Gastroesophageal sphincter (tissue), 3 donors: ENCODE measurements around the gene GSX2.

Experiments
- POLR2A ChIP-seq, 2 donors: fragments of 450-650 bp; IDR thresholded peaks; one replicate each; pipeline ENCODE4 v1.6.1; 2017; ENCODE audit warnings: antibody characterized with exemption in 2 of 2, mild to moderate bottlenecking in 2 of 2, moderate library complexity in 1 of 2
- POLR2AphosphoS5 ChIP-seq: sonication (generic); formaldehyde crosslinking; IDR thresholded peaks from one replicate; pipeline ENCODE4 v1.6.1; 2017; ENCODE audit warnings: antibody characterized with exemption
- TF ChIP-seq, protein P1 (sequence below), 4 experiments: fragments of 200-600 bp in 2 of 4; fragments of 450-650 bp in 2 of 4; sonication (generic) in 1 of 4; IDR thresholded peaks; one replicate each; pipeline ENCODE4 v1.5.1; 2017 to 2019; ENCODE audit warnings: antibody characterized with exemption in 4 of 4, mild to moderate bottlenecking in 2 of 4, moderate library complexity in 2 of 4

DNA sequence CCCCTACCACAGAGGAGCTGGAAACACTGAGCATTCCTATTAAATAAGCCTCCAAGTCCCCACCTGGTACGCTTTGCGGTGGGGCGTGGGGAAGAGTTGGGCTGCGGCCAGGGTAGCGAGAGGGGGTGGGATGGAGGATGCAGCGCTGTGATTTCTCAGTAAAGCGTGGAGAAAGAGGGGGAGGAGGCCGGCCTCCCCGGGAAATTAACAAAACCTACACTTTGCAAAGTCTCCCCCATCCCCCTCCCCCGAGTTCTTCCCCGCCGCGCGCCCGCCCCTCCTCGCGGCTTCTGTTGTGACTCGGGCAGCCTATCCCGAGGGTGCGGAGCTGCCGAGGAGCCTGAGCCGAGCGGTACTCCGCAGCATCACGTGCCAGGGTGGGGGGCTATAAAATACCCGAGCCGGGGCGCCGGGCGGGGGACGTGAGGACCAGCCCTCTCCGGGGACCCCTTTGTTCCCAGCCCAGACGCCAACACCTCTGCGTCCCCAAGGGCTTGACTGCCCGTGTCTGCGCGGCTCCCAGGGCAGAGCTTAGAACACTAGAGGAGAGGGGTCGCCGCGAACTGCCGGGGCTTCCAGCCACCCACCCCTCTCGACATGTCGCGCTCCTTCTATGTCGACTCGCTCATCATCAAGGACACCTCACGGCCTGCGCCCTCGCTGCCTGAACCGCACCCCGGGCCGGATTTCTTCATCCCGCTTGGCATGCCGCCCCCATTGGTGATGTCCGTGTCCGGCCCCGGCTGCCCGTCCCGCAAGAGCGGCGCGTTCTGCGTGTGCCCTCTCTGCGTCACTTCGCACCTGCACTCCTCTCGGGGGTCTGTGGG is at the start of gene GSX2:
- no peak for TF ChIP-seq POLR2A (IDR thresholded peaks at IDR 0.05)
- TF ChIP-seq, protein P1, sequence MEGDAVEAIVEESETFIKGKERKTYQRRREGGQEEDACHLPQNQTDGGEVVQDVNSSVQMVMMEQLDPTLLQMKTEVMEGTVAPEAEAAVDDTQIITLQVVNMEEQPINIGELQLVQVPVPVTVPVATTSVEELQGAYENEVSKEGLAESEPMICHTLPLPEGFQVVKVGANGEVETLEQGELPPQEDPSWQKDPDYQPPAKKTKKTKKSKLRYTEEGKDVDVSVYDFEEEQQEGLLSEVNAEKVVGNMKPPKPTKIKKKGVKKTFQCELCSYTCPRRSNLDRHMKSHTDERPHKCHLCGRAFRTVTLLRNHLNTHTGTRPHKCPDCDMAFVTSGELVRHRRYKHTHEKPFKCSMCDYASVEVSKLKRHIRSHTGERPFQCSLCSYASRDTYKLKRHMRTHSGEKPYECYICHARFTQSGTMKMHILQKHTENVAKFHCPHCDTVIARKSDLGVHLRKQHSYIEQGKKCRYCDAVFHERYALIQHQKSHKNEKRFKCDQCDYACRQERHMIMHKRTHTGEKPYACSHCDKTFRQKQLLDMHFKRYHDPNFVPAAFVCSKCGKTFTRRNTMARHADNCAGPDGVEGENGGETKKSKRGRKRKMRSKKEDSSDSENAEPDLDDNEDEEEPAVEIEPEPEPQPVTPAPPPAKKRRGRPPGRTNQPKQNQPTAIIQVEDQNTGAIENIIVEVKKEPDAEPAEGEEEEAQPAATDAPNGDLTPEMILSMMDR (IDR thresholded peaks at IDR 0.05) = no peak
- no peak for TF ChIP-seq POLR2AphosphoS5
